ENCODE measurements around the gene SCN8A. TPM values are rescaled to one million over a fixed set of nuclear protein-coding genes. Genes with fewer than 3 reads are reported as not detected.
A peak's percentile ranks its signal among the peaks of the same experiment; 100 is the strongest.

SCN8A gene
- total RNA-seq, 1 donor from 2014 or later: 5.0 TPM

- H3K36me3 Mint-ChIP-seq (ENCODE audit: low read depth, unreplicated experiment): peaks cover 19% of the 10 kb centered on the region
- H3K27me3 Mint-ChIP-seq (ENCODE audit: unreplicated experiment): peaks cover 39% of the 10 kb centered on the region
- no peak overlapping the region for H3K27ac Mint-ChIP-seq (ENCODE audit: unreplicated experiment)
- no peaks in the 10 kb centered on the region for H3K9me3 Mint-ChIP-seq (ENCODE audit: unreplicated experiment)
- no peak for DNase-seq (ENCODE audit: low spot score)
- no peak overlapping the region for H3K4me3 Mint-ChIP-seq (ENCODE audit: unreplicated experiment)
- TF ChIP-seq CTCF (IDR thresholded peaks at IDR 0.05; ENCODE audit: unreplicated experiment): no peak
- peaks cover 10% of the 10 kb centered on the region for H3K4me1 Mint-ChIP-seq (ENCODE audit: unreplicated experiment)
Measured at GRCh38 chr12:51819736-51820525, 228.9 kb downstream of the SCN8A start.

GRCh38 chr12:51820526-51821439 is 229.8 kb downstream of the SCN8A start:
- no peaks in the 10 kb centered on the region for H3K9me3 Mint-ChIP-seq (ENCODE audit: unreplicated experiment)
- H3K27ac Mint-ChIP-seq (ENCODE audit: unreplicated experiment): no peak overlapping the region
- peak; percentile 72 for DNase-seq (ENCODE audit: low spot score)
- H3K4me3 Mint-ChIP-seq (ENCODE audit: unreplicated experiment): no peak overlapping the region
- H3K4me1 Mint-ChIP-seq (ENCODE audit: unreplicated experiment): peaks cover 3% of the 10 kb centered on the region
- peaks cover 11% of the 10 kb centered on the region for H3K36me3 Mint-ChIP-seq (ENCODE audit: low read depth, unreplicated experiment)
- H3K27me3 Mint-ChIP-seq (ENCODE audit: unreplicated experiment): peaks cover 32% of the 10 kb centered on the region
- TF ChIP-seq CTCF (IDR thresholded peaks at IDR 0.05; ENCODE audit: unreplicated experiment): no peak

- DNase-seq (ENCODE audit: low spot score): no peak
- H3K27me3 Mint-ChIP-seq (ENCODE audit: unreplicated experiment): peaks cover 26% of the 10 kb centered on the region
- H3K4me3 Mint-ChIP-seq (ENCODE audit: unreplicated experiment): peak overlapping the region; percentile 59
- H3K4me1 Mint-ChIP-seq (ENCODE audit: unreplicated experiment): no peaks in the 10 kb centered on the region
- TF ChIP-seq CTCF (IDR thresholded peaks at IDR 0.05; ENCODE audit: unreplicated experiment): no peak
- H3K9me3 Mint-ChIP-seq (ENCODE audit: unreplicated experiment): no peaks in the 10 kb centered on the region
- H3K27ac Mint-ChIP-seq (ENCODE audit: unreplicated experiment): no peak overlapping the region
- peaks cover 11% of the 10 kb centered on the region for H3K36me3 Mint-ChIP-seq (ENCODE audit: low read depth, unreplicated experiment)
Measured at GRCh38 chr12:51821440-51822260, 230.6 kb downstream of the SCN8A start.

GRCh38 chr12:51822261-51822616 is 231.2 kb downstream of the SCN8A start:
- Mint-ChIP-seq H3K4me3 (ENCODE audit: unreplicated experiment) (peak overlapping the region; percentile 59), H3K27ac (ENCODE audit: unreplicated experiment) (no peak overlapping the region), H3K4me1 (ENCODE audit: unreplicated experiment) (no peaks in the 10 kb centered on the region), H3K9me3 (ENCODE audit: unreplicated experiment) (no peaks in the 10 kb centered on the region), H3K27me3 (ENCODE audit: unreplicated experiment) (peaks cover 24% of the 10 kb centered on the region), H3K36me3 (ENCODE audit: low read depth, unreplicated experiment) (peaks cover 11% of the 10 kb centered on the region)
- TF ChIP-seq CTCF (IDR thresholded peaks at IDR 0.05; ENCODE audit: unreplicated experiment): no peak
- no peak for DNase-seq (ENCODE audit: low spot score)
